Adrenal gland (tissue), 5 donors: ENCODE data around the gene ACHE.

Source experiments
- POLR2A ChIP-seq, 2 donors: fragments of 450-650 bp; IDR thresholded peaks; one replicate each; pipeline ENCODE4 v1.6.1; 2017; ENCODE audit warnings: antibody characterized with exemption in 2 of 2, mild to moderate bottlenecking in 2 of 2, moderate library complexity in 1 of 2
- TF ChIP-seq, protein P1 (sequence below), 6 experiments: fragments of 450-650 bp in 4 of 6; fragments of 200-600 bp in 2 of 6; sonication (generic) in 1 of 6; IDR thresholded peaks; 1 replicate in 5 of 6; 2 replicates in 1 of 6; pipeline versions ENCODE4 v1.5.1 to v1.8.0; 2016 to 2021; ENCODE audit warnings: antibody characterized with exemption in 6 of 6, mild to moderate bottlenecking in 2 of 6, moderate library complexity in 1 of 6
- donor health status: DM: no; HTN: no; CAD: no.

- TF ChIP-seq, protein P1, sequence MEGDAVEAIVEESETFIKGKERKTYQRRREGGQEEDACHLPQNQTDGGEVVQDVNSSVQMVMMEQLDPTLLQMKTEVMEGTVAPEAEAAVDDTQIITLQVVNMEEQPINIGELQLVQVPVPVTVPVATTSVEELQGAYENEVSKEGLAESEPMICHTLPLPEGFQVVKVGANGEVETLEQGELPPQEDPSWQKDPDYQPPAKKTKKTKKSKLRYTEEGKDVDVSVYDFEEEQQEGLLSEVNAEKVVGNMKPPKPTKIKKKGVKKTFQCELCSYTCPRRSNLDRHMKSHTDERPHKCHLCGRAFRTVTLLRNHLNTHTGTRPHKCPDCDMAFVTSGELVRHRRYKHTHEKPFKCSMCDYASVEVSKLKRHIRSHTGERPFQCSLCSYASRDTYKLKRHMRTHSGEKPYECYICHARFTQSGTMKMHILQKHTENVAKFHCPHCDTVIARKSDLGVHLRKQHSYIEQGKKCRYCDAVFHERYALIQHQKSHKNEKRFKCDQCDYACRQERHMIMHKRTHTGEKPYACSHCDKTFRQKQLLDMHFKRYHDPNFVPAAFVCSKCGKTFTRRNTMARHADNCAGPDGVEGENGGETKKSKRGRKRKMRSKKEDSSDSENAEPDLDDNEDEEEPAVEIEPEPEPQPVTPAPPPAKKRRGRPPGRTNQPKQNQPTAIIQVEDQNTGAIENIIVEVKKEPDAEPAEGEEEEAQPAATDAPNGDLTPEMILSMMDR (IDR thresholded peaks at IDR 0.05) = no peak
- no peak for TF ChIP-seq POLR2A (IDR thresholded peaks at IDR 0.05)
Measured at GRCh38 chr7:100887516-100888290, 8.0 kb downstream of the ACHE start.
